Progenitor cell of endocrine pancreas (in vitro differentiated cells): ENCODE measurements around the gene CD1B. TPM values are rescaled to one million over a fixed set of nuclear protein-coding genes. Genes with fewer than 3 reads are reported as not detected.

Experiments
- DNase-seq: peaks from one replicate; pipeline ENCODE4 v3.0.0; 2021; ENCODE audit warnings: low spot score; ENCODE audit not compliant: unreplicated experiment
- H3K27ac Mint-ChIP-seq: 2 replicates; pipeline ENCODE4 v1.8.0; 2021; ENCODE audit warnings: mild to moderate bottlenecking, moderate library complexity, mixed read lengths
- H3K27me3 Mint-ChIP-seq: 2 replicates; pipeline ENCODE4 v1.8.0; 2021; ENCODE audit warnings: mixed read lengths
- H3K36me3 Mint-ChIP-seq: 2 replicates; pipeline ENCODE4 v1.8.0; 2022; ENCODE audit warnings: mixed read lengths; ENCODE audit not compliant: insufficient read depth
- H3K4me1 Mint-ChIP-seq: 2 replicates; pipeline ENCODE4 v1.8.0; 2021; ENCODE audit warnings: low read depth, mixed read lengths
- H3K4me3 Mint-ChIP-seq: 2 replicates; pipeline ENCODE4 v1.8.0; 2021; ENCODE audit warnings: low read depth, mild to moderate bottlenecking, moderate library complexity, mixed read lengths
- H3K9me3 Mint-ChIP-seq: 2 replicates; pipeline ENCODE4 v1.8.0; 2021; ENCODE audit warnings: low read depth, mixed read lengths
- total RNA-seq: library from RNA; stranded (reverse); gene quantifications from 2 replicates; pipeline ENCODE4 v1.2.1, GENCODE V29; 2021
- TF ChIP-seq, protein P1 (sequence below): fragments of 200-600 bp; sonication (generic); IDR thresholded peaks from one replicate; pipeline ENCODE4 v1.5.0; 2021; ENCODE audit warnings: antibody characterized with exemption, mild to moderate bottlenecking; ENCODE audit not compliant: unreplicated experiment

CD1B gene
- total RNA-seq, 1 donor from 2014 or later: not detected

GRCh38 chr1:158331106-158331425 lies 265 bp downstream of the CD1B start:
- TF ChIP-seq, protein P1, sequence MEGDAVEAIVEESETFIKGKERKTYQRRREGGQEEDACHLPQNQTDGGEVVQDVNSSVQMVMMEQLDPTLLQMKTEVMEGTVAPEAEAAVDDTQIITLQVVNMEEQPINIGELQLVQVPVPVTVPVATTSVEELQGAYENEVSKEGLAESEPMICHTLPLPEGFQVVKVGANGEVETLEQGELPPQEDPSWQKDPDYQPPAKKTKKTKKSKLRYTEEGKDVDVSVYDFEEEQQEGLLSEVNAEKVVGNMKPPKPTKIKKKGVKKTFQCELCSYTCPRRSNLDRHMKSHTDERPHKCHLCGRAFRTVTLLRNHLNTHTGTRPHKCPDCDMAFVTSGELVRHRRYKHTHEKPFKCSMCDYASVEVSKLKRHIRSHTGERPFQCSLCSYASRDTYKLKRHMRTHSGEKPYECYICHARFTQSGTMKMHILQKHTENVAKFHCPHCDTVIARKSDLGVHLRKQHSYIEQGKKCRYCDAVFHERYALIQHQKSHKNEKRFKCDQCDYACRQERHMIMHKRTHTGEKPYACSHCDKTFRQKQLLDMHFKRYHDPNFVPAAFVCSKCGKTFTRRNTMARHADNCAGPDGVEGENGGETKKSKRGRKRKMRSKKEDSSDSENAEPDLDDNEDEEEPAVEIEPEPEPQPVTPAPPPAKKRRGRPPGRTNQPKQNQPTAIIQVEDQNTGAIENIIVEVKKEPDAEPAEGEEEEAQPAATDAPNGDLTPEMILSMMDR: no peak

GRCh38 chr1:158330391-158331105 lies 783 bp downstream of the CD1B start:
- H3K4me3 Mint-ChIP-seq: no peak overlapping the region
- H3K27ac Mint-ChIP-seq: no peak overlapping the region
- H3K9me3 Mint-ChIP-seq: no peaks in the 10 kb centered on the region
- H3K36me3 Mint-ChIP-seq: no peaks in the 10 kb centered on the region
- TF ChIP-seq, protein P1: no peak
- DNase-seq: no peak
- no peaks in the 10 kb centered on the region for H3K27me3 Mint-ChIP-seq
- H3K4me1 Mint-ChIP-seq: no peaks in the 10 kb centered on the region

More at GRCh38 chr1:158331106-158331425, 265 bp downstream of the CD1B start:
- DNase-seq: no peak
- Mint-ChIP-seq H3K9me3 (no peaks in the 10 kb centered on the region), H3K27me3 (no peaks in the 10 kb centered on the region), H3K36me3 (no peaks in the 10 kb centered on the region), H3K27ac (no peak overlapping the region), H3K4me3 (no peak overlapping the region), H3K4me1 (no peaks in the 10 kb centered on the region)

DNA sequence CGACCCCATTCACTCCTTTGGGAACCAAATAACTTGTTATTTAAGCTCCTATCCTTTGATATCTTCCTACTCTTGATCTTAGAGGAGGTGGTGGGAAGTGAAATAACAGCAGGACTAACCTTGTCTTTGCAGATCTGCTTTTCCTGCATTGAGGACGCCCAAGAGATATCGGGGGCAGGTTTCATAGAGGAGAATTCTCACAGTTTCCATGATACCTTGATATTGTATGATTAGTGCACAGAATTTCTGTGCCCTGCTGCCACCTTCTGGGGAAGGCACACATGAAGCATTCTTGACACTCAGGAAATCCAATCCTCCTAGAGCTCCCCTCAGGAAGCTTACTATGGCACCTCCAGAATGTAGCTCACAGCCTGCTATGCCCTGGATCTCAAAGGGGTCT lies 1.6 kb downstream of the CD1B start:
- Mint-ChIP-seq H3K27ac (no peak overlapping the region), H3K4me1 (no peaks in the 10 kb centered on the region), H3K27me3 (no peaks in the 10 kb centered on the region), H3K36me3 (no peaks in the 10 kb centered on the region), H3K9me3 (no peaks in the 10 kb centered on the region), H3K4me3 (no peak overlapping the region)
- DNase-seq: no peak
- TF ChIP-seq, protein P1: peak; percentile 17

DNA sequence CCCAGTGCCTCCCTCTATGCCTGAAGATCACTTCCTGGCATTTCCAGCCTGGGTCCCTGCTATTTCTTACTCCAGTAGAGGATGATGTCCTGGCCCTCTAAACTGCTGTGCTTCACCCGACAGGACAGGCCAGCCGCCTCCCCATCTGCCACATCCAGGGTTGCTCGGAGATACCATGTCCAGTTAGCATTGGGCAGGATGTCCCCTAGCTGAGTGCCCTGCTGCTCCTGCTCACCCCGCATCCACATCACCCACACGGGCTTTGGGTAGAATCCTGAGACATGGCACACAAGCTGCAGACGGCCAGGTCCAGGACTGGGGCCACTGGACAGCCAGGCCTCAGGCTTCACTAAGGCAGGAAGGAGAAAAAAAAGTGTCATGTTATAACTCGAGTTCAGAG lies 2.0 kb downstream of the CD1B start:
- Mint-ChIP-seq H3K9me3 (no peaks in the 10 kb centered on the region), H3K4me3 (no peak overlapping the region), H3K27me3 (no peaks in the 10 kb centered on the region), H3K4me1 (no peaks in the 10 kb centered on the region), H3K27ac (no peak overlapping the region), H3K36me3 (no peaks in the 10 kb centered on the region)
- TF ChIP-seq, protein P1: no peak
- DNase-seq: no peak

DNA sequence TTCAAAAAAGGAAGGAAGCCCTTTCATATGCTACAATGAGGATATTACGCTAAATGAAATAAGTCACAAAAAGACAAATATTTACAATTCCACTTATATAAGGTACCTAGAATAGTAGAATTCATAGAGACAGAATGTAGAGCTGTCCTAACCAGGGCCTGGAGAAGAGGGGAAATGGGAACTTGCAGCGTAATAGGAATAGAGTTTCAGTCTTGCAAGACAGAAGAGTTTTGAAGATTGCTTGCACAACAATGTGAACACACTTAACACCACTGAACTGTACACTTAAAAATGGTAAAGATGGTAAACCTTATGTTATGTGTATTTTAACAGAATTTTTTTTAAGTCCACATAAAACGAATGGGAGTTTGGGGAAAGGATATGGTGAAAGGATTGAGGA lies 2.9 kb downstream of the CD1B start:
- TF ChIP-seq, protein P1: no peak
- no peaks in the 10 kb centered on the region for H3K9me3 Mint-ChIP-seq

More for the DNA sequence above, 2.9 kb downstream of the CD1B start:
- no peaks in the 10 kb centered on the region for H3K4me1 Mint-ChIP-seq
- no peak overlapping the region for H3K27ac Mint-ChIP-seq
- DNase-seq: no peak
- H3K36me3 Mint-ChIP-seq: no peaks in the 10 kb centered on the region
- no peak overlapping the region for H3K4me3 Mint-ChIP-seq
- H3K27me3 Mint-ChIP-seq: no peaks in the 10 kb centered on the region
